ENCODE results near the gene TMTC1.

The TMTC1 gene

DNA sequence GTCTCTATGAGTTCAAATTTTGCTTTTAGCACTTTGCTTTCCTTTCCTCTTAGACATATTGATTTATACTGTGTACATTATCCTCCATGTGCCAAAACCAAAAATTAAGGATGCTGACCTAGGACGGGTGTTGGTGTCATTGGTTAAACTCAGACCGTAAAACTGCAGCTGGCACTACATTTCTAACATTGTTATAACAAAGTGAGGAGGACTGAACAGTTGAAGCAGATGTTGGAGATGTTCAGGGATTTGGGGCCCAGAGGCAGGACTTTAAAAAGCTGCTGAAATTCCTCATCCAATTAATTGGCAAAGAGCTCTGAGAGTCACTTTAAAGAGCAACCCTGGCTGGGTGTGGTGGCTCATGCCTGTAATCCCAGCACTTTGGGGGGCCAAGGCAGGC is 72.4 kb downstream of the TMTC1 start:
- DNase-seq (ENCODE audit: low read depth), result no peak

DNA sequence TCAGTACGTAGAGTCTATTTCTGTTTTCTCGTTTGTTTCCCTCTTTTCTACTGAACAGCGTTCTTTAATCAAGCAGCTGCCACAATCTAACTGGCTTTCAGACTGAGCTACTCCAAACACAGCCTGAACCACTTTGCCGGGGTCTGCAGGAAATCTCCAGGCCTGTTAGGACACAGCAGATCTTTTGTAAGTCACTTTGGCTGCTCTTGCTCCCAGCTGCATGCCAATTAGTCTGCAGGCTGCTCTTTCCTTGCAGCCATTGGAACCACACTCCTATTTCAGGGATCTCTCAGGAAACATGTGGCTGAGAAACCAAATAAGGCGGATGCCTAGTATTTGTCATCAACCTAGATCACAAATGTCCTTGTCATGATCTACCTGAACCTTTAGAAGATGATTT is 73.6 kb downstream of the TMTC1 start:
- DNase-seq (ENCODE audit: low read depth), result no peak

DNA sequence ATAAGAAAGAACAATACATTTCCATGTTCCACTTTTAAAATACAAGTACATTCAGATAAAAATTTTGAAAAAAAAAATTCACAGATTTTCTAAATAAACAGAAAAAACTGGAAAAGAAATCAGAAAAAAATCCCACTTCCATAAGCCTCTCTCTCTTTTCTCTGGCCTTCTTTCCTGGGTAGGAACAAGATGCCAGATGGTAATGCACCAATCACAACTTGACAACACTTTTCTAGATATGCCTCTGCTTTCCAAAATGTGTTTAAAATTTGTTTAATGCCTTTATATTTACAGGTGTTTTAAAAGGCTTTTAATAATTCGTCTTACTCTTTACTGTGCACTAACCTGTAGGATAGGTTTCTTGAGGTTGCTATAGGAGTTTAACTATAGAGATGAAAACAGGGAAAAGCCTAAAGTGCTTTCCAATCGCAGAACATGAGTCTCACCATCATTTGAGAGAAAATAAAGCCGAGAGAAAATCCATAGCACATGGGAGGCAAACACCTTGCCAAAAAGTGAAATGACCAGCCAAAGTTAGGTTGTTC is 74.2 kb downstream of the TMTC1 start:
- no peak for DNase-seq (ENCODE audit: low read depth)

- DNase-seq (ENCODE audit: low read depth), result no peak
These were observed 74.7 kb downstream of the TMTC1 start for GRCh38 chr12:29709054-29709453.

DNA sequence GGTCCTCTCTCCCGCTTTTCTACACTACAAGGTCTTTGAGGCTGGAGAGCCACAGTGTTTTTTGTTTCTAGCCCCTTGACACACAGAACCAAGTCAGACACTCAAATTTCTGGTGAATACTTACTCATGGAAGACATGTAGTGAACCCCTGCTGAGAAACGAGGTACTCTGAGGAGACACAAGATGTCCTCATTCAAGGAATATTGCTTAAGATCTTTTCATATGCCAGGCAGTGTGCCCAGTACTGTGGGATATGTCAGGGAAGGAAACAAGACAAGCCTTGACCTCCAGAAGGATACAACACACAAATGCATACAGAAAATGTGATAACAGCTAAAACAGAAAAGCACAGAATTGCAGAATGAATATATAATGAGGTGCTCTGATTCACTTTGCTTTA is 75.9 kb downstream of the TMTC1 start:
- DNase-seq (ENCODE audit: low read depth), result no peak

DNA sequence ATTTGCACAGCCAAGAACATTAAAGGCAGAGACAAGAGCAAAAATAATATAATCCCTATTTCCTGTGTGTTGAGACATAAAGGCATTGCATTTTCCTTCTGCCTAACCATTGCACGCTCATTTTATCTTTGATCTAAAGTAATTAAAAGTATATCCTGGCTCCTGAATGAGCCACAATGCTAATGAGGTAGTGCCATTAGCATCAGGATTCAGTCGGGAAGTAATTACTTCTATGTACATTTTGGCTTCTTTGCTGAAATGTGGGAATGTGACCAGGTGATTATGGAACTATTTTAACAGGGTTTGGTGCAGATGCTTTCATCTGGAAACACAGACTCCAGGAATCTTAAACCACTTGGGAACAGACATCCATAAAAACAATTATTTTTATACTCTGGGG is 77.4 kb downstream of the TMTC1 start:
- DNase-seq (ENCODE audit: low read depth), result no peak

DNA sequence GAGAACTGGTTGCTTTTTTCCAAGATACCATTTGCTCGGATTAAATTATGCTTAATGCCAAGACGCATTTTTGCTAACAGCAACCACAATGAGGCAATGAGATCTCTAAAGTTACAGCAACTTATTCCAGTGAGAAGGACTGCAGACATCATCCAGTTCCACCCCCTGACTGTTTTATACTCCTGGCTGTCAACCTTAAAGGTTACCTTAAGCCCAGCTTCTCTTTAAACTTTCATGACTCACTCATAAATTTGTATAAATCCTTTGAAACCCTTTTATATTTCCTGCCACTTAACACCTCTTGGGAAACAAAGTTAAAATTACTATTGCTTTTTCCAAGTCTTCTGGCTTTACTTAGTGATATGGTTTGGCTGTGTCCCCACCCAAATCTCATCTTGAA is 80.2 kb downstream of the TMTC1 start:
- DNase-seq (ENCODE audit: low read depth), result no peak

DNA sequence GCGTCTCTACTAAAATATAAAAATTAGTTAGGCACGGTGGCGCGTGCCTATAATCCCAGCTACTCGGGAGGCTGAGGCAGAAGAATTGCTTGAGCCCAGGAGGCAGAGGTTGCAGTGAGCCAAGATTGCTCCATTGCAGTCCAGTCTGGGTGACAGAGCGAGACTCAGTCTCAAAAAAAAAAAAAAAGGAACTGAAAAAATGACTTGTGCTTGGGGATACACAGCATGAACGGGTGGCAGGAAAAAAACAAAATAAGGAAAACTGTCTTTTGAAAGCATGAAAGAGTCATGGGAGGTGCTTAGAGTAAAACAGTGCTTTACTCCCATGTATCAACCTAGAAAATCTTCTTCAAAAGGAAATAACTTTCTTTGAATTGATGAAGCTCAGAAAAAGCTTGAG is 80.8 kb downstream of the TMTC1 start:
- no peak for DNase-seq (ENCODE audit: low read depth)

GRCh38 chr12:29702222-29702621 is 81.5 kb downstream of the TMTC1 start:
- DNase-seq (ENCODE audit: low read depth), result no peak

DNA sequence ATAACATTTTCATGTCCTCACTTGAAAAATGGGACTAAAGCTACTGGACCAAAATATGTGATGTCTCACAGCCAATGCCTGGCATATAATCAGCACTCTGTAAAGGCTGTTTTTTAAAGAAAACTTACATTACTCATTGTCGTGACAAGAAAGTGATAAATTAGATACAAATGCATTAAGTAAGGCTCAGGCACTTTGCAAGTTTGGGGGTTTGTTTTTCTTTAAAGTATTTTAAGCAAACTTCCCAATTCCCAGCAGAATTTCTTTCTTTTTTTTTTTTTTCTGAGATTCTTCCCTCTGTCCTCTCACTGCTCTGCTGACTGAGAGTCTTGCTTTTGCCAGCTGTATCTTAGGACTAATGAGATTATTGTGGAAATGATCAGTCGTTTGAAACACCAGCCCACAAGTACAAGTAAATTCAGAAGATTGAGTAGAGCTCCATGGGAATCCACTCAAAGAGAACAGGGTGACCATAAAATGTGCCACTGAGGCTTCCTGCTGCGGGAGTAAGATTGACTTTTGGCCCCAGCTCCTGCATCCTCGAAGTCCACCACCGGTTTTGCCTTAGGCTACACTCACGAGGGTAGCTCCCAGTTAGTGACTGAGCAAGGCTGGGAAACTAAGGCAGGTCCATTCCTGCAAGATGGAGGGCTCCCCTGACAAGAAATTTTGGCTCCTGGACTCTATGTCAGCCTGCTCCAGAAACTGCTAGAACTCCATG is 82.8 kb downstream of the TMTC1 start:
- DNase-seq (ENCODE audit: low read depth), result no peak

GRCh38 chr12:29698756-29699155 is 85.0 kb downstream of the TMTC1 start:
- DNase-seq (ENCODE audit: low read depth), result no peak

DNA sequence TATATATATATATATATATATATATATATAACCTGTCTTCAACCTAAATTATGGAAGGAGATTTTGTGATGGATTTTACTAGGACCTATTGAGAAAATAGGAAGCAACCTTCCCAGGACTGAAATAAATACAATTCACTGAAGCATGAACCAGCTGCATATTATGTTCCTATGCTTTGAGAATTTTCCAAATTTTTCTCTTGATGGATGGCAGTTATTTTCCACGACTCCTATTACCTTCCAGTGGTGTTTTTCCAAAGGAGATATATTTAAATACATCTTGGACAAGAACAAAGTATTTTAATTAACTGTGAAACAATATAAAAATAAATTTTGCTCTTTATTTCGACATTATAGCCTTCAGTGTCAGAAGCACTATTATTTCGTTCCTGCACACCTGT is 87.9 kb downstream of the TMTC1 start:
- DNase-seq (ENCODE audit: low read depth), result no peak

GRCh38 chr12:29695026-29695425 is 88.7 kb downstream of the TMTC1 start:
- no peak for DNase-seq (ENCODE audit: low read depth)

GRCh38 chr12:29694002-29694401 is 89.7 kb downstream of the TMTC1 start:
- no peak for DNase-seq (ENCODE audit: low read depth)

DNA sequence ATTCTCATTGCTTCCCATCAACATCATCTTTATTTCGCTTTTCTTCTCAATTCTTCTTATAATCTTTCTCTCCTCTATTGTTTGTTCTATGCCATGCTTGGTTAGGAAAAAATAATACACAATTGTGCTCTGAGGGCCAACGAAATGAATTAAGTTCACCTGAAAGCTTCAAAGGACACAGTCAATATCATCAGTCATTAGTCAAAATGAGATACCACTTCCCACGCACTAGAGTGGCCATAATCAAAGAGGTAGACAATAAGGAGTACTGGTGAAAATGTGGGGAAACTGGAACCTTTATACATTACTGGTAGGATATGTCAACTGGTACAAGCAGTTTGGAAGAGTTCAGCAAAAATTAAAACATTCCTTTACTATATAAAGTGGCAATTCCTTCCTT is 91.5 kb downstream of the TMTC1 start:
- no peak for DNase-seq (ENCODE audit: low read depth)

GRCh38 chr12:29691161-29691854 is 92.4 kb downstream of the TMTC1 start:
- DNase-seq (ENCODE audit: low read depth), result no peak

DNA sequence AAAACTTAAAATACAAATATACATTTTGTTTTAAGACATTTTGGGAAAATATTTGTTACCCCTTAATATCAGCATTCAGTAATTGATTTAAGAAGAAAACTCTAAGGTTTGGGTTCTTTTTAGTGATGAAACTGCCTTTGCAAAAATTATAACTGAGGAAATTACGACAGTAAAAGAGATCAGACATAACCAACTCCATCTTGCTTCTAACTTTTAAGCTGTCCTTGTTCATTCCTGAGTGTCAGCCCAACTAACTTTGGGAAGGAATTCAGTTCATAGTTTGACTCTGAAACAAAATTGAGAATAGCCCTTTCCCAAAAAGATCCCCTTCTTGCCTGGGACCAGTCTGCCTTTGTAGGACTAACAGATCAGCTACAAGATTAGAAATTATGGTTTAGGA is 93.0 kb downstream of the TMTC1 start:
- no peak for DNase-seq (ENCODE audit: low read depth)

DNA sequence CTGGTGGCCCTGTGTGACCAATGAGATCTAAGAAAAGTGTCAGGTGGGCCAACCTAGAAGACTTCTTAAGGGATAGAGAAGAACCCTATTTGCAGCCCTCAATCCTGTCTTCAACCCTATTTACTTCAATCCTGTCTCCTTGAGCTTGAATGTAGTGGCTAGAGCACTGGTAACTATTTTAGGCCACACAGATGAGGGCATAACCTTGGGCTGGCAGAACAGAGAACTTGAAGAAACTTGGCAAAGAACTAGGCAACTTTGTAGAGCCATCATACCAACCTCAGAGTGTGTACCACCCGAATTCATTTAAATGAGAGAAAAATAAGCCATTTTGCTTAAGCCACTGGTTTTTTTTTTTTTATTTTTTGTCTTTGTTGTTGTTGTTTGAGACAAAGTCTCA is 94.8 kb downstream of the TMTC1 start:
- no peak for DNase-seq (ENCODE audit: low read depth)

- DNase-seq (ENCODE audit: low read depth), result no peak
These were observed 101.7 kb downstream of the TMTC1 start for GRCh38 chr12:29682088-29682487.

- no peak for DNase-seq (ENCODE audit: low read depth)
These were observed 102.4 kb downstream of the TMTC1 start for GRCh38 chr12:29681370-29681769.

DNA sequence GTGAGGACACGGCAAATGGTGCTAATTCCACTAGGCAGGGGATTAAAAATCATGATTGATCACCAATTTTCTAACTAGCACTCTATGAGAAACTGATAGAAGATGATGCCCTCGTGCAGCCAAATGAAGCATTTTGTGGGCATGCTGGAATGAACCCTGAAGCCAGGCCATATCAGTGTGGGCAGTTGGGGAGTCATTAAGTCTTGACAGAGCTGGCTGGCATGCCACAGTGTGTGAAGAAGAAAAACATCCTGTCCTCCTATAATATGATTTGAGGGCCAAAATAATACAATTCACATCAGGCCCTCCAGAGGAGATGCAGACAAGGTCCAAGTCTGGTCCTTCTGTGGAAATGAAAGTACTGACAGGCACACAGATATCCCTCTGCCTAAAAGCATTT is 107.1 kb downstream of the TMTC1 start:
- DNase-seq (ENCODE audit: low read depth), result no peak

- DNase-seq (ENCODE audit: low read depth), result no peak
These were observed 109.3 kb downstream of the TMTC1 start for GRCh38 chr12:29674463-29674862.

DNA sequence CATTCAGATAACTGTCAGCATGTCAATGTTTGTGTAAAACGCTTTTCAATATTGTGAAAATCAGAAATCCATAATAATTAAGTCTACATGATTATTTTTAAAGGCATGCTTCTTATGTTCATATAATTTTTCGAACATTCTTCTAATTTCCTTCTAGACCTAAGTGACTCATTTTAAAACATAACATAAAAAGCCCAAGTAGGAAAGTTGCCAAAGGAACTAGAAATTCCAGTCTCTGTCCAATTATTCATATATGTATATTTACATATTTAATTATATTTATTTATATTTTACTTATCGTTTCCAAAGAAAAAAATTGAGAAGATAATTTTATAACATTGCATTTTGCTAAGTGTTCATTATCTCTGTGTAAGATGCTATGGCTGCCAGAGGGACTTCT is 110.4 kb downstream of the TMTC1 start:
- DNase-seq (ENCODE audit: low read depth), result no peak

GRCh38 chr12:29672580-29672979 is 111.2 kb downstream of the TMTC1 start:
- DNase-seq (ENCODE audit: low read depth), result no peak
